ENCODE results near the gene VGLL3.
"Not testable (repeated sequence)": the region's sequence is repeated elsewhere in the genome, so short reads cannot be mapped to it uniquely, and the experiment has no call there.

Gene VGLL3, protein sequence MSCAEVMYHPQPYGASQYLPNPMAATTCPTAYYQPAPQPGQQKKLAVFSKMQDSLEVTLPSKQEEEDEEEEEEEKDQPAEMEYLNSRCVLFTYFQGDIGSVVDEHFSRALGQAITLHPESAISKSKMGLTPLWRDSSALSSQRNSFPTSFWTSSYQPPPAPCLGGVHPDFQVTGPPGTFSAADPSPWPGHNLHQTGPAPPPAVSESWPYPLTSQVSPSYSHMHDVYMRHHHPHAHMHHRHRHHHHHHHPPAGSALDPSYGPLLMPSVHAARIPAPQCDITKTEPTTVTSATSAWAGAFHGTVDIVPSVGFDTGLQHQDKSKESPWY

DNA sequence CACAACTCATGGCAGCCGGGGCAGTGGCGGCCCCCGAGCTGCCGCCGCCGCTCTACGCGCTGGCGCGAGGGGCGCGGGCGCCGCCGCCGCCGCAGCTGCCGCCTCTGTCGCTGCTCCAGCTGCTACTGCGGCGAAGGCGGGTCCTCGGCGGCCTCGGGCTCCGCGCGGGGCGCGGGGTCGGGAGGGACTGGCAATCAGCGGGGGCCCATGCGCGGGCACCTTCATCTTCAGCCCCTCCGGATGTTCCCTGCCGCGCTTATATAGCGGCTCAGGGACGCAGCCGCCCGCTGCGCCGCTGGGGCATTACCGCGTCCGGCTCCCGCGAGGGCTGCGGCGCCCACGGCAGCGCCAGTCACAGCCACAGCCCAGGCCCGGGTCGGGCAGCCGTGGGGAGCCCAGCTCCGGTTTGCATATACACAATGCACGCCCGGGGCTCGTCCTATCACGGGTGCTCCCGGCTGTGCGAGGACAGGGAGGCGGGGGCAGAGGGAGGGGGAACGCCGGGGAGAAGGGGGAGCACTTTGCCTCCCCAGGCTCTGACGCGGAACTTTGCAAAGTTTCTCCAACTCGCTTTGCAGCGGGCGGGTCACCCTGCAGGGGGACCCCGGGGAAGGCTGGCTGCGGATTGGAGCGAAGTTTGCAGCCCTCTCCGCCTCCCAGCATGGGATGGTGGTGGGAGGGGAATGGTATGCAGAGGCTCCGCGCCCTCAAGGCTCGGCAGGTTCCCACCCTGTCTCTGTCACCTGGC, at the start of gene VGLL3:
Gene VGLL3 (minus strand): TSS at position 416 of the 748 bp plus-strand sequence. CDS start 406 bp downstream, at position 10.
- peak in 24 of 51 donors; percentile 1 to 33 (median 18) for DNase-seq

DNA sequence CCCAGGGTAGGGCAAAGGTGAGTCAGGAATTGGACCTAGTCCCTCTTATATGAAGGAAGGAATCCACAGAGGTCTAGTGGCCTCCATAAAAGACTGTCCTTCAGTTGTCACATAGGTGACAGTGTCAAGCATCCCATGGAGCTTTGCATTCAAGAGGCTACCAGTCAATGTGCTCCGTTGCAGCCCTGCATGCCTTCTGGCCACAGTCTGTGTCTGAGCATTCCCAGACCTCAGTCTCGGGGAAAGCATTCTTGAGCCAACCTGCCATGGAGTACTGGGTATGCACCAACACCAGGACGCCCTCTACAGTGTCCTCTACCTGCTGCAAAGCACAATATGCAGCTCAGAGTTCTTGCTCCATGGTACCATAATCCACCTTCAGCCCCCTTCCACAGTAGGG, 46.7 kb upstream of the VGLL3 start:
- DNase-seq = no peak

DNA sequence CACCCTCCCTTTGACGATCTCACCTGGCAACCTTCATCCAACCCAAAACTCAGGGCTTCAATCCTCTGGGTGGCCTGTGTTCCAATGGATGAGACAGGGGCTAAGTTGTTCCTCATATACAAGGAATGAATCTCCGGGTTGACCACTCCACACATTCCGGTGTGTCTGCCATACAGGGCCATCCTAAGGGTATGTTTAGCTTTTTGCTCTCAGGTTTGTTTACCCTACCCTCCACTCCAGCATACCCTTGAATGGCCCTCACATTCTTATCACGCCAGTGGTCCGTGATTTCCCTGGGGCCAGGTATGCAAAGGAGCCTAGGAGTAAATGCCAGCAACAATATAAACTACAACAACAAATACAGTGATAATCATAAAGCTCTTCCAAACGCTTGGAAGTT, 45.7 kb upstream of the VGLL3 start:
- DNase-seq = no peak

DNA sequence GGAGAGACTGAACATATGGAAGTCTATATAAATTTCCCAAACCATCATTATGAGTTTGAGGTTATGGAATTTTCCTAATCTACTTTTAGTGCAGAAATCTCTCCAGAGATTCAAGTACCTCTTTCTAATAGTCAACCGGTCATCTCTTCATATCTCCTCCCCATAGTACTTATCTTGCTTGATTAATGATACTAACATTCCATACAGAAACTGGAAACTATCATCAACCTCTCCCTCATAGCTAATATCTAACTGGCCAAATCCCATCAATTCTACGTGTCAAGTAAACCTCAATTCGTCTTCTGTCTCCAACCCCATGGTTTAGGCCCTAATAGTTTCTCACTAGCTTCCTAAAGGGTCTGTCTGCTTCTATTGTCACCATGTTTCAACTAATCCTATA, 44.4 kb upstream of the VGLL3 start:
- no peak for DNase-seq

DNA sequence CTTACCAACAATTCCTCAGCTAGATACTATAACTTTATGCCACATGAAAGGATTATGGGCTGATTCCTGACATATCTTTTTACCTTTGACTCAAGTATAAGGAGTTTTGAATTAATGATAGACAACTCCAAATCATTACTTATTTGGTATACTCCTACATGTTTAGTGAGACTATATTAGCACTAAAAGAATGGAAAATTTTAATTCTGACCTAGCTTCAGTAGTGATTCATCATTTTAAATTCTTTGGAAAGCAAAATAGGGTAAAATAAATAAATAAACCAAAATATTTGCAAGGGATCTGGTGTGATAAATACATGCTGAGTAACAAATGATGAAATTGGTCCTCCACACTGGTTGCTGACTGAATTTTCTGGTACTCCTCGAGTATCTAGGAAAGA, 42.3 kb upstream of the VGLL3 start:
- DNase-seq = no peak

DNA sequence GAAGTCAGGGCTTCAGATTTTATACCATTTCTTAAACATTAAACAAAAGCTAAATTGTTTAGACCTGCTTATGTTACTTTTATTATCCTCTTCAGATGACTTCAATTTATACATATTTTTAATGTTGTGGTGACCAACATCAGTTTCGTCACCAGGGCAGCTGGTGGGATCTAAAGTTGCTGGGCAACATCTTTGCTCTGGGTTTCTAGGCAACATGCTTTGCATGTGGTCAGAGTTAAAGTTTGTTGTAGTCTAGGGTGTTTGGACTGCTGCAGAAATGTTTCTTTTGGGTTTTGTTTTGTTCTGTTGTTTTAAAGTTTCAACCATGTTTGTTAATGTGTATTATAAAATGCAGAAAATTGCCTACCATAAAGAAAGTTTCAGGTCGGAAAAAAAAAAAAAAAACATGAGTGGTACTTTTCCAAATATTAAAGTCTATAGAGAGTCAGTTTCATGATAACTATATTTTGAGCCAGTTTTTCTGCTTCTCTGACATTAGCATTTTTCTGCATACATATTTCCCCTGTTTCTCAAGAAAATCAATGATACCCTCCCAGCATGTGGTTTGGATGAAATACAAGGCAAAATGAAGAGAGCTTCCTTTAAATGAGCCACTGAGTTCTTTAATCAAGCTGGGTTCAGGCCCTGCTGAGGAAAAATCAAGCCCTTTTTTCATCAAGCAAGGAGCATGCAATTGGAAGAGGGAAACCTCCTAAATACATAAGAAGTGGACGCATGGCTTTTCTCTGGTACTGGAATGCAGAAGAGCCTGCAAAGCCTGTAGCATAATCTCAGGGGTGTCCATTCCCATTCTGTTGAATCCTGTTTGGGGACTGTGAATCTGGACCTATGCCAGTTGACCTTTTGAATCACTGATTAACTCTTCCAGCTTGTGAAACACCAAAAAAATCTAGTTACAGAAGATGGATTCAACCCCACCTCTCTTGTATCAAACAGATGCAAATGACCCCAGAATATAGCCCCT, 35.0 kb upstream of the VGLL3 start:
- no peak for DNase-seq

DNA sequence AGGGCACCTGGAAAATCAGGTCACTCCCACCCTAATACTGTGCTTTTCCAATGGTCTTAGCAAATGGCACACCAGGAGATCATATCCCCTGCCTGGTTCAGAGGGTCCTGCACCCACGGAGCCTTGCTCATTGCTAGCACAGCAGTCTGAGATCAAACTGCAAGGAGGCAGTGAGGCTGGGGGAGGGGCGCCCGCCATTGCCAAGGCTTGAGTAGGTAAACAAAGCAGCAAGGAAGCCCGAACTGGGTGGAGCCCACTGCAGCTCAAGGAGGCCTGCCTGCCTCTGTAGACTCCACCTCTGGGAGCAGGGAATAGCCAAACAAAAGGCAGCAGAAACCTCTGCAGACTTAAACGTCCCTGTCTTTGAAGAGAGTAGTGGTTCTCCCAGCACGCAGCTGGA, 26.4 kb upstream of the VGLL3 start:
- DNase-seq = not testable (repeated sequence)

DNA sequence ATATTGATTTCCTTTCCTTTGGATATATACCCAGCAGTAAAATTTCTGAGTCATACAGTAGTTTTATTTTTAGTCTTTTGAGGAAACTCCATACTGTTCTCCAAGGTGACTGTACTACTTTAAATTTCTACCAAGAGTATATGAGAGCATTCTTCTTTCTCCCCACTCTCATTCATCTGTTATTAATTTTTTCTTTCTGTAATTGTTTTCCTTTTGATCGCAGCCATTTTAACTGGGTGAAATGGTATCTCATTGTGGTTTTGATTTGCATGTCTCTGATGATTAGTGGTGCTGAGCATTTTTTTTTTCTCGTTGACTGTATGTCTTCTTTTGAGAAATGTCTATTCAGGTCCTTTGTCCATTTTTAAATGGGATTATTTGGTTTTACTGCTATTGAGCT, 18.3 kb upstream of the VGLL3 start:
- no peak for DNase-seq

DNA sequence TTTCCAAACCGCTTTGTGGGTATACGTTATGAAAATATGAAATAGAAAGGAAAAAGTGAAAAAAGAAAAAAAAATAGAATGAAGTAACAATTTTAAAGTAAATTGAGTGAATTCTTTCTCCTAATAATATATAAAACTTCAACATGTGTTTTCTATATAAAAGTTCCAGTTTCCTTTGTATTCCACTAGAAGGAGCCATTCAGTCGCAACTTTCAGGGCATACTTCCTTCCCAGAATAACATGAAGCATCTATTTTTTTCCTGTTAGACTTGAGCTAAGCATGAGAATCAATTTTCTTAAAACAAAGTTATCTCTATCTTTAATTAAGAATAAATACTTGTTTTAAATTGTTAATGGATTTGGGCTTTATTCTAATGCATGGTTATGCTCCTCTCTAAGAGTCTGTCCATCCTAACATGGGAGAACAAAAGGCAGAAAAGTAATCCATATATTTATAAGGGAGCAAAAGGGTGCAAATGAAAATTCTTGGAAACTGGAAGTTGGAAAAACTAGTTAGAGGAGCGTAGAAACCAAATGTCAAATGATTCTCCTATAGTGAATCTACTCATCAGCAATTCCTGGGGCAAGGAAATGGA, 16.0 kb upstream of the VGLL3 start:
- no peak for DNase-seq

DNA sequence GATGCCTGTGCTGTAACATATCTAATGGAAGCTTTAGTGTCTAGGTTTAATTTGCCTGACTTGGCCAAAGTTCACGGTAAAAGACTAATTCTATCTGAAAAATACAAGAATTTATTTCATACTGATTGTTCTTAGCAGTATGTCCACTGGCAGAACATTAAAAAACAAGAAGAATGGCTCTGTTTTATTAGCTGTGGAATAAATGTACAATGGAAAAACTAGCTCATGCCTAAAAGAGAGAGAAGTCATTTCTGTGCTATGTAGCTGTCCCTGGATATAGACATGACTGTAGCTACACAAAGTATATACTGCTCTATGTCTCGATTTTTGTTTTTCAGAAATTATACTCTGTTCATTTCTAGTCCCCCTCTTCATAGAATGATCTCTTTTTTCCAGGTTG, 13.9 kb upstream of the VGLL3 start:
- DNase-seq = no peak

DNA sequence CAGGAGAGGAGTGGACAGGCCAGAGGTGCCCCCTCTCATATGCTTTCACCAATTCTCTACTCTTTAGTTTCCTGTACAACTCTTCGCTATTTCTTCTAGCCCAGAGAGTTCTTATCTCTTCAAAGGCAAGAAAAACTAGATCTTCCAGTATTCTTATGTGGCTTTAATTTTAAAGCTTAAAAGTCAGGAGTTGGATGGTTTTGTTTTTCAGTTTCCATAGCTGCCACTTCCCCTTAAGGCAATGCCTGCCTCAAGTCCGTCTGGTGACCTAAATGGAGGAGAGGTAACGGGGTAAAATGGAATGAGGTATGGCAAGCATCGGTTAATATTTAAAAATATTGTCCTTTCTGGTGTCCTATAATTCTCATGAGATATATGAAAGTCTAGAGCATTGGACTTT, 11.4 kb upstream of the VGLL3 start:
- DNase-seq = no peak

DNA sequence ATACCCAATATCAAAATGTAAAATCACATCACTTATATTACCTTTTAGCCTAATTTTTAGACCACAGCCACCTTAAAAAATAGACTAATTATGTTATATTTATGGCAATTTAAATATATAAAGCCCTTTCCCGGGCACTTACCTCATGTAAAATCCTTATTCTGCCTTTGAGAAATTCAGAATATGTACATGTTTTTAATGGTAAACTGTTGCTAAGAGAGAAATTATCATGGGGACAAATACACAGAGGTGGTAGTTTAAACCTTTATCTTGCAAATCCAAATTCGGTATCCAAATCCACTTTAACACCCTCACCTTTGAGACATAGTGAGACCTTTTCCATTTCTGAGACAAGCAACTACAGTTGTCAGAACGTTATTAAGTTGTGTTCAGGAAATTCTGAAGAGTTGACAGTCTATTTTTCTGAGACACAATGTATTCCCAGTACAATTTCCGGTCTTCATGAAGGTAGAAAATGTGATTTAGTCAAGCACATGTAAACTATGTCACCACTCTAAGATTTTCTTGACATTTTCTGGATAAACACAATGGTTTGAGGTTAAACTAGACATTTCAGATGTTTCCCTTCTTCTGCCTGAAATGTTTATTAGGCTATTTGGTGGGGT, 10.6 kb upstream of the VGLL3 start:
- no peak for DNase-seq

DNA sequence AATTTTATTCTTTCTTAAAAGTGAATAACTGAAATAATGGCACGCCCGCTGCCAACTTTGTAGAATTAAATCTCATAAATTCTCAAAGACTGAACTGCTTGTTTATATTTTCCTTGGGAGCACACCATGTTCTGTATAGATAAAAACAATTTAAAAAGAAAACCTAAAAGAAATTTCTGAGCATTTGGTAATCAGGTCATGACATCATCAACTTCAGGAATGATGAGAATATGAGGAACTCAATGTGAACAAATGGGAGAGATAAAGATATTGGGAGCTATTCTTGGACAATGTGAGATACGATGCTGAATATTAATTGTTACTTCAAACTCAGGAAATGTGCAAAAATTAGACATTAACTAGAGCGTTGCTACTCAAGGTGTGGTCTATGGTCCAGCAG, 10.0 kb upstream of the VGLL3 start:
- DNase-seq = no peak

DNA sequence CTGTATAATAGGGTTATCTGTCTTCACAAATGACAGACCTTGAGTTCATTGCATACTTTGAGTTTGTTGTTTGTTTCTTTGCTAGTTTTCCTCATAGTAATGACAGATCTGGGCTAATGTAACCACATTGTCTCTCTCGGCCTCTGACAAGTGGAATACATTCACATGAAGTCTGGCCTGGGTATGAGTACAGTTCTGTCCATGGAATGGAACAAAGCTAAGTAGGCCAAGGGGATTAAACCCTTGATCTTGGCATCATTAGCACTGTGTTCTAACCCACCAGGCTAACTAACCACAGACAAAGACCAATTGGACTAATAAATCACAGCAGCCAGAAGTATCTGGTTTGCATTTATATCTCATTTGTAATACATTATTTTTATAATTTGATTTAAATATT, 7.6 kb upstream of the VGLL3 start:
- no peak for DNase-seq

DNA sequence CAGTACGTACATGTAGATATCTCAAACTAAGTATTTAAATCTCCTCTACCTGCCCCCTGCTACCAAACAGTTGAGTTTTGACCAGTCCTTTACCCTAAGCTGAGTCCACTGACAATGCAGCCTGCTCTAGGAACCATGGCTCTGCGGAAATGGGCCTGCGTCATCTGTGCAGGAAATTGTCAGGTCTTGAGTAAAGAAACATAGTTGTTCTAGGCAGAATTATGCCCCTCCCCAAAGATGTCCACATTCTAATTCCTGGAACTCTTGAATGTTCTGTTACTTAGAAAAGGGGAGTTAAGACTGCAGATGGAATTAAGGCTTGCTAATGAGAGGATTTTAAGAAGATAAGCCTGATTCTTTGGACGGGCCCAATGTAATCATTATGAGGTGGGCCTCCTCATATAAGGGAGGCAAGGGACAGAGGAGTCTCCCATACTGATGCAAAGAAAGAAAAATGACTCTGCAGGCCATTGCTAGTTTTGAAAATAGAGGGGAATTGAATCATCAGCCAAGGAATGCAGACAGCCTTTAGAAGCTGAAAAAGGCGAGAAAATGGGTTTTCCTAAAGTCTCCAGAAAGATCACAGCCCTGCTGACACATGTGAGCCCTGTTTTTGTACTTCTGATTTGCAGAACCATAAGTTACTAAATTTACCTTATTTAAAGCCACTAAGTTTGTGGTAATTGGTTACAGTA, 5.5 kb upstream of the VGLL3 start:
- DNase-seq = no peak

DNA sequence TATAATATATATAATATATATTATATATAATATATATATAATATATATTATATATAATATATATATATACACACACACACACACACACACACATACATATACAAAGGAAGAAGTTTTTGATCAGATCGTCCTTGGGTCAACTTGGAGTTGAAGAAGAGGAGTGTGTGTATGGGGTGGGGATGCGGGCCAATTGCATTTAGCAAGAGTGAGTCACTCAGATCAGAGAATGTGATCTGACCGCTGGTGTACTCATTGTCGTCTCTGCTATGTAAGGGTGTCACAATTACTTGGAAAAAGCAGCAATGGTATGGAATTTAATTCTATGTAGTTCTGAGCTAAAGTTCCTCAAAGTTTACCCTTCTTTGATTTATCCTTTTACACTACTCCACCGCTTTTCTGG, 4.6 kb upstream of the VGLL3 start:
- DNase-seq = no peak

DNA sequence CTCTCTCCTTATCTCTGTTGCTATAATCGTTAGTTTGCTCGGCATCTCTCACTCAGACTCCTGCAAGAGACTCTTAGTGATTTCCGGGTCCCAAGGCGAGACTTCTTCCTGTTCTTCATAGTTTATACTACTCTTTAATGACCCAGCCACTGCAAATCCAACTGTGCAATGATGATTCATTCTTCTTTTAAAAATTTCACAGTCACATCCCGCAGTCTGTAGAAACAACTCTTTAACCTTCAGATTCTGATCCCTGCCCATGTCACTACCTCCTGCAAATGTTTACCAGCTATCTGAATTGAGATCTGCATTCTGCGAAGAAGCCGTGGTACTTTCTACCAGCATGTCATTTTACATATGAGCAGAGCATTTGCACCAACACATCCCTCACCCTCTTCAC, 2.8 kb upstream of the VGLL3 start:
- DNase-seq = no peak

DNA sequence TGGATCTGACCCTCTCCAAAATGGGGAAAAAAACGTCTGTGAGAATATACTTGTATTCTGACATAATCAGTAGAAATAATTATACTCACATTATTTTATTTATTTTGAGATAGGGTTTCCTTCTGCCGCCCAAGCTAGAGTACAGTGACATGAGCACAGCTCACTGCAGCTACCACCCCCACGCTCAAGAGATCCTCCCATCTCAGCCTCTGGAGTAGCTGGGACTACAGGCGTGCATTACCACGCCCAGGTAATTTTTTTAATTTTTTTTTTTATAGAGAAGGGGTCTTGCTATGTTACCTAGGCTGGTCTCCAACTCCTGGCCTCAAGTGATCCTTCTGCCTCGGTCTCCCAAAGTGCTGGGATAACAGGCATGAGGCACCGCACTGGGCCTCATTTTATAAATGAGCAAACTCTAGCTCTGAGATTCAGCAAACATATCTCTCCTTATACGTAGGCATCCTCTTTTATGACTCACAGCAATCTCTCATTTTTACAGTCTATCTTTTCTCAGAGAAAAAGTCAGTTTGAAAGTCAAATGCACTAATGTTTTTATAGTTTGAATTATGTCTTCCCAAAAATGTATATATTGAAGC, 989 bp upstream of the VGLL3 start:
- DNase-seq = no peak

DNA sequence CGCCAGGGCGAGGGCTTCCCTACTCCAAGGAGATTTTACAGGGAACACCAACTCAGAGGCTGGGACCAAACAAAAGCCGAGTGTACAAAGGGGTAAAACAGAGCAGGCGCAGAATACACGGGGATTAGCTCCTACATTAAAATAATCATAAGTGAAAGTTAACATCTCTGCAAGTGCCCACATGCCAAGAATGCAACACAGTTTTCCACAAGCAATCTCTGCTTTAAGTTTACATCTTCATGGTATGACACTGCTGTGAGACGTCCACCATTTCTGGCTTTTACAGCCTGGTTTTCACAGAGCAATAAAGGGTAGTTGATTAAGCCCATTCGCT, 500 bp upstream of the VGLL3 start:
- no peak for DNase-seq

Measured in hypothalamus (tissue), 51 donors.